ENCODE data around the gene ROR1.

DNA sequence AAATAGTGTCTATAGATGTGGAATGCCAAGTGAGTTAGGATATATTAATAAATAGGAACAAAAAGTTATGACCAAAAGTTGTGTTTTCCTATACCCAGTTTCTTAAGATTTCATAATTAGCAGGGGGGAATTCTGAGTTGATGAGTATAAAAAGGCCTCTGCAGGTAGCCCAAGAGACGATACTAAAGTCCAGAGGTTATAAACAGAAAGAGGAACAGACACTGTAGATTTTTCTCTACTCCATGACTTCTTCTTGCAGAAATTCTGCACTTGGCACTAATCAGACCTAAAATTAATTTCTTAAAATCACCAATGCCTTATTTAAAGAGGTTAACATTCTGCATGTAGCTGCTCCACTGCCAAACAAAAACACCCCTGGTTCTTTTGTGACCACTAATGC, 62.6 kb downstream of the ROR1 start:
- TF ChIP-seq, protein P1, sequence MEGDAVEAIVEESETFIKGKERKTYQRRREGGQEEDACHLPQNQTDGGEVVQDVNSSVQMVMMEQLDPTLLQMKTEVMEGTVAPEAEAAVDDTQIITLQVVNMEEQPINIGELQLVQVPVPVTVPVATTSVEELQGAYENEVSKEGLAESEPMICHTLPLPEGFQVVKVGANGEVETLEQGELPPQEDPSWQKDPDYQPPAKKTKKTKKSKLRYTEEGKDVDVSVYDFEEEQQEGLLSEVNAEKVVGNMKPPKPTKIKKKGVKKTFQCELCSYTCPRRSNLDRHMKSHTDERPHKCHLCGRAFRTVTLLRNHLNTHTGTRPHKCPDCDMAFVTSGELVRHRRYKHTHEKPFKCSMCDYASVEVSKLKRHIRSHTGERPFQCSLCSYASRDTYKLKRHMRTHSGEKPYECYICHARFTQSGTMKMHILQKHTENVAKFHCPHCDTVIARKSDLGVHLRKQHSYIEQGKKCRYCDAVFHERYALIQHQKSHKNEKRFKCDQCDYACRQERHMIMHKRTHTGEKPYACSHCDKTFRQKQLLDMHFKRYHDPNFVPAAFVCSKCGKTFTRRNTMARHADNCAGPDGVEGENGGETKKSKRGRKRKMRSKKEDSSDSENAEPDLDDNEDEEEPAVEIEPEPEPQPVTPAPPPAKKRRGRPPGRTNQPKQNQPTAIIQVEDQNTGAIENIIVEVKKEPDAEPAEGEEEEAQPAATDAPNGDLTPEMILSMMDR (IDR thresholded peaks at IDR 0.05), result no peak
- no peak for TF ChIP-seq EZH2 (IDR thresholded peaks at IDR 0.05)
- no peak for TF ChIP-seq EZH2phosphoT487 (IDR thresholded peaks at IDR 0.05)

All from neural progenitor cell (in vitro differentiated cells).